ENCODE data around the gene ZBTB43.

The ZBTB43 gene

GRCh38 chr9:126832440-126832839 is 27.6 kb downstream of the ZBTB43 start:
- DNase-seq, result no peak

GRCh38 chr9:126833020-126833419 is 28.2 kb downstream of the ZBTB43 start:
- DNase-seq, result no peak

- no peak for DNase-seq
Measured at GRCh38 chr9:126833710-126834345, 29.0 kb downstream of the ZBTB43 start.

GRCh38 chr9:126834672-126835071 is 29.8 kb downstream of the ZBTB43 start:
- DNase-seq, result no peak

- DNase-seq, result no peak
Measured at GRCh38 chr9:126836216-126836615, 31.4 kb downstream of the ZBTB43 start.

- no peak for DNase-seq
Measured at GRCh38 chr9:126838055-126838811, 33.4 kb downstream of the ZBTB43 start.

- DNase-seq, result no peak
Measured at GRCh38 chr9:126838895-126839294, 34.1 kb downstream of the ZBTB43 start.

GRCh38 chr9:126839301-126839700 is 34.5 kb downstream of the ZBTB43 start:
- DNase-seq, result no peak

GRCh38 chr9:126842220-126842842 is 37.5 kb downstream of the ZBTB43 start:
- DNase-seq, result no peak

- DNase-seq, result no peak
Measured at GRCh38 chr9:126842977-126843799, 38.3 kb downstream of the ZBTB43 start.

- no peak for DNase-seq
Measured at GRCh38 chr9:126844085-126844484, 39.2 kb downstream of the ZBTB43 start.

- no peak for DNase-seq
Measured at GRCh38 chr9:126847051-126847450, 42.2 kb downstream of the ZBTB43 start.

- no peak for DNase-seq
Measured at GRCh38 chr9:126849591-126850225, 44.9 kb downstream of the ZBTB43 start.

- DNase-seq, result no peak
Measured at GRCh38 chr9:126851286-126851880, 46.5 kb downstream of the ZBTB43 start.

- no peak for DNase-seq
Measured at GRCh38 chr9:126852086-126852688, 47.3 kb downstream of the ZBTB43 start.

- DNase-seq, result no peak
Measured at GRCh38 chr9:126853667-126854066, 48.8 kb downstream of the ZBTB43 start.

- no peak for DNase-seq
Measured at GRCh38 chr9:126854734-126855133, 49.9 kb downstream of the ZBTB43 start.

GRCh38 chr9:126856326-126856877 is 51.6 kb downstream of the ZBTB43 start:
- DNase-seq, result peak; percentile 45

GRCh38 chr9:126857261-126857960 is 52.6 kb downstream of the ZBTB43 start:
- peak; percentile 32 for DNase-seq

- DNase-seq, result no peak
Measured at GRCh38 chr9:126859111-126859510, 54.3 kb downstream of the ZBTB43 start.

All from DMS79 treated with DMSO at 0.1 percent for 48 hours (cell line).